Activated CD8-positive, alpha-beta memory T cell treated with anti-CD3 and anti-CD28 coated beads, Interleukin-2, amount 10 ng/mL, durations not matched to agents 7 days and 5 days (primary cell): ENCODE results near the gene TBC1D23. TPM values are rescaled to one million over a fixed set of nuclear protein-coding genes. Genes with fewer than 3 reads are reported as not detected.

Experiments
- total RNA-seq, 2 experiments: library from RNA; stranded (reverse); gene quantifications; one replicate each; pipeline ENCODE4 v1.2.3, GENCODE V29; 2021

Gene TBC1D23
- total RNA-seq, 2 experiments from 2014 or later, result 23.4 to 30.1 TPM

Other genes with a start within 250 kb of the TBC1D23 start
- 10 to 100 TPM in 1 of 2 experiments, 1 to 10 TPM in 1; 2.4 to 15.5 TPM for gene FILIP1L, start 146.5 kb upstream of the TBC1D23 start, total RNA-seq
- 10 to 100 TPM; 45.5 to 59.8 TPM for gene NIT2, start 73.8 kb downstream of the TBC1D23 start, total RNA-seq
- gene TOMM70, start 140.1 kb downstream of the TBC1D23 start, total RNA-seq, result 10 to 100 TPM; 38.9 to 46.9 TPM
- gene LNP1, start 140.5 kb downstream of the TBC1D23 start, total RNA-seq, result 1 to 10 TPM; 2.3 to 2.6 TPM
- under 1 TPM; 0.26 to 0.89 TPM for gene TMEM45A, start 231.6 kb downstream of the TBC1D23 start, total RNA-seq